GM19438 (cell line): ENCODE data around the gene GPD1.
A peak's percentile ranks its signal among the peaks of the same experiment; 100 is the strongest.

Source experiments
- ATAC-seq: cut with Tn5 transposase; IDR thresholded peaks from one replicate; pipeline ENCODE4 v1.9.1; 2021; ENCODE audit warnings: low read depth; ENCODE audit not compliant: unreplicated experiment

Gene GPD1

GRCh38 chr12:50099302-50100008 is 4.4 kb upstream of the GPD1 start:
- ATAC-seq, result no peak

- ATAC-seq, result no peak
These were observed 3.2 kb upstream of the GPD1 start for GRCh38 chr12:50100561-50100960.

GRCh38 chr12:50101663-50102062 is 2.1 kb upstream of the GPD1 start:
- ATAC-seq, result no peak

- no peak for ATAC-seq
These were observed 1.7 kb upstream of the GPD1 start for GRCh38 chr12:50102131-50102531.

DNA sequence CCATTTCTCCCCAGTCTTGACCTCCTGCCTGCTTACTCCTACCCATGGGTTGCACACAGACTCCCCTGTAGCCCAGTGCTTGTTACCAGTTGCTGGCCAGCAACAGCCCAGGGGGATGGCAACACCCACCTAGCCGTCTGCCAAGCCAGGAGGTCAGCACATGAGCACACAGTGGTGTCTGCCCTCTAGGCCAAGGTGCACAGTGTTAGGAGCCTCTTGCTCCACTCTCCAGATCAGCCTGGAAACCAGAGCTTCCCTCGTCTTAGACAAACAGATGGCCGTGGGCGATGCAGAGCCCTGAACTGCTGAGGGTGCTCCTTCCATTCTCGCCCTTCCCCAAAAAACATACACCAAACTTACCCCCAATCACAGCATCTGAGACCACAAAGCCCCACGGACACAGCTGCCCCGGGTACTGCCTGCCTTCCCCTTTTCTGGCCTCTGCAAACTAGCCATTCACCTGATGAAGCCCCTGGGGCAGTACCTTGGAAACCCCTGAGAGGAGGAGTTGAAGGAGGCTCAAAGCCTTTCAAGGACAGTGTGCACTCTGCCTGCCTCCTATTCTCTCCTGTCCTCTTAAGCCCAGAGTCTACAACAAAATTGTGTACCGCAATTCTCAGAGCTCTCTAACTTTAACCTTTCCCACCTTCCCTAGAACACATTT is 1.0 kb upstream of the GPD1 start:
- ATAC-seq, result no peak

DNA sequence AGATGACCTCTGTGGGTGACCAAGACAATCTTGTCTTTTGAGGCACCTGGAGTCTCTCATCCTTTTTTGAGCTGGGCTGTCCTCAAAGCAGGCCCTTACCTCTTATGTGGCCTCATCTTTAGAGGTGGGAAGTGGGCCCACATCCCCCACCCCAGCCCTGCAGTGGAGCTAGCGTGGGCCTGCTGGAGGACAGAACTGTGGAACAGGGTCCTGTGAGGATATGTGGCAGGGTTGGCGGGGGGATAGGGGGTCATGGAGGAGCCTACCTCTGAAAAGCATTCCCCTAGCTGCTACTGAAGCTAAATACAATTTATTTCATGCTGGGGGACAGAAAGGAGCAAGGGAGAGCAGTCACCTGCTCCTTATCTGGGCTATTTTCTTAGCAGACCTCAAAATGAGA is 457 bp upstream of the GPD1 start:
- no peak for ATAC-seq

DNA sequence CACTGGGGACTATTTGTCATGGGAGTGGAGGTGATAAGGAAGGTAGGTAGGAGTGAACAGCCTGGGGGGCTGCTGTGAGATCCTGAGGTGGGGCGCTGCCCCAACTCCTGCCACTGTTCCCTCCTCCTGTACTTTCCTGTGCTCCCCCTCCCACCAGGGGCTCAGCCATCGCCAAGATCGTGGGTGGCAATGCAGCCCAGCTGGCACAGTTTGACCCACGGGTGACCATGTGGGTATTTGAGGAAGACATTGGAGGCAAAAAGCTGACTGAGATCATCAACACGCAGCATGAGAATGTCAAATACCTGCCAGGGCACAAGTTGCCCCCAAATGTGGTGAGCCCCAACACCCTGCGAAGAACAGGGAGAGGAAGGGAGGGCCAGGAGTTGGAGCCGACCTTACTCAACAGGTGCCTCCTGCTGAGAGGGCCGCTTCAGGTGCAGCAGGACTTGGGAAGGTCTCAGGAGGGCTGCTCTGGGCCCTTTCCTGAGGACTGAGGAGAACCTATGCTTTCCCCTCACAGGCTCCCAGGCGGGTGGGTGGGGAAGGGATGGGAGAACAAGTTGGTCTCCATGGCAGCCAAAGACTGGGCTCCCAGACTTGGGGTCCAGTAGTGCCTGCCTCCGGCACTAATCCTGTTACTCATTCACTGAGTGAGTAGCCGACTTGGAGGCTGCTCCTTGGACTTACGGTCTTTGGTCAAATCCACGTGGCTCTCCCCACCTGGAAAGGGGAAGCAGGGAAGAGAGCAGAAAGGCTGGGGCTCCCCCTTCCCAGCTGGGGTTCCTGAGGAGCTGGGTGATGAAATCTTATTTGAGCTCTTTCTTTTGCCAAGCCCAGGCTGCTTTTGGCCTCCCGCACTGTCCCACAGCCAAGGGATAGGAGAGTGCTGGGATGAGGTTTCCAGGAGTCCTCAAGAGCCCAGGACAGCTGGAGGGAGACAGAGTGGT is 884 bp downstream of the GPD1 start:
- ATAC-seq, result no peak

DNA sequence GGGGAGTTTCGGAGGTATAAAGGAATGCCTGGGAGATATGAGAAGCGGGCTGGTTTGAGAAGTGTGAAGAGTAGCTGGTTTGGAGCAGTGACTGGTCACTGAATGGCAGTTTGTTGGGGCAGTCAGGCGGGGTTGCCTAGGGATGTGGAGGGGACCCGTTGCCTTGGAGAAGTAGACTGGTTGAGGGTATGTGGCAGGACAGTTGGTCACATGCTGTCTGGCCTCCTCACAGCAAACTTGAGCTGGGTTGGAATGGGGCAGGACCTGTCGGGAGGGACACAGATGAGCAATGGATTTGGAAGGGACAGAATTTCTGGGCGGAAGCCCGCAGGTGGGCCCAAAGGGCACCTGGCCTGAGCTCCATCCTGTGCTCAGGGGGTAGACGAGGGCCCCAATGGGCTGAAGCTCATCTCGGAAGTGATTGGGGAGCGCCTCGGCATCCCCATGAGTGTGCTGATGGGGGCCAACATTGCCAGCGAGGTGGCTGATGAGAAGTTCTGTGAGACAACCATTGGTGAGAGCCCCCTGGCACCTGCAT is 2.2 kb downstream of the GPD1 start:
- no peak for ATAC-seq

DNA sequence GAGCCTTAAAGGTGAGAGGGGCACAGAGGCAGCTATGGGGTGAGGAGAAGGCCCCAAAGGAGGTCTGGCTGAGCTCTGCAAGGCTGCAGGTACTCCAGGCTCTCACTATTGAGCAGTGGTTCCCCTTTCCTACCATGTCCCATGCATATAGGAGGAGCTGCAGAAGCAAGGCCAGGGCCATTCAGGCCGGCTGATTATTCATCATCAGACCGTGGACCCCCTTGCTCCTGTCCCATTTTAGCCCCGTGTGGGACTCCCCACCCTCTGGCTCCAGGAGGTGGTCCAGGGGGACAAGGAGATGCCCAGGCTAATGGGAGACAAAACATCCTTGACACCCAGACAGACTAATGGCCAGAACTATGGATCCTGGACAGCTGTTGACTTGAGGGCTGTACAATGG is 3.1 kb downstream of the GPD1 start:
- ATAC-seq, result no peak

DNA sequence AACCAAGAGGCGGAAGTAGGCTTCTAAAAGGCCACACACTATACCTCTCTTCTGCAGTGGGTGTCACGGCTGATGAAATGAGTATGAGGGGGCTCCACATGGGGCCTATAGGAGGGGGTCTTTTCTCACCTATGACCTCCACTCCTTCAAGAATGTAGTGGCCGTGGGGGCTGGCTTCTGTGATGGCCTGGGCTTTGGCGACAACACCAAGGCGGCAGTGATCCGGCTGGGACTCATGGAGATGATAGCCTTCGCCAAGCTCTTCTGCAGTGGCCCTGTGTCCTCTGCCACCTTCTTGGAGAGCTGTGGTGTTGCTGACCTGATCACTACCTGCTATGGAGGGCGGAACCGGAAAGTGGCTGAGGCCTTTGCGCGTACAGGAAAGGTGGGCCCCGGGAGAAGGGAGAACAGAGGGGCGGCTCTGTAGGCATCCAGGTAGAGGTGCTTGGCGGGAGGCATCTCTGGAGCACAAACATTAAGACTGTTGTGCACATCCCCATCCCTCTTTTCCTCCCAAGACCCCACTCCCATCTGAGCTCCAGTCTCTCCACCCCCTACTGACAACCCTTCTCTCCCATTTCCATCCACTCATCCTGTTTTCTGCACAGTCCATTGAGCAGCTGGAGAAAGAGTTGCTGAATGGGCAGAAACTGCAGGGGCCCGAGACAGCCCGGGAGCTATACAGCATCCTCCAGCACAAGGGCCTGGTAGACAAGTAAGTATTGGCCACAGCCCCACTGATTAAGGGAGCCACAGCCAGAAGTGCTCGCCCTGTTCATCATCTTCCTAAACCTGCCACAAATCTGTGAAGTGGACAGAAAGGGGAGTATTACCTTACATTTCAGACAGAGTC is 3.8 kb downstream of the GPD1 start:
- ATAC-seq, result no peak

- no peak for ATAC-seq
These were observed 5.5 kb downstream of the GPD1 start for GRCh38 chr12:50109319-50109718.

GRCh38 chr12:50110127-50110761 is 6.4 kb downstream of the GPD1 start:
- no peak for ATAC-seq

DNA sequence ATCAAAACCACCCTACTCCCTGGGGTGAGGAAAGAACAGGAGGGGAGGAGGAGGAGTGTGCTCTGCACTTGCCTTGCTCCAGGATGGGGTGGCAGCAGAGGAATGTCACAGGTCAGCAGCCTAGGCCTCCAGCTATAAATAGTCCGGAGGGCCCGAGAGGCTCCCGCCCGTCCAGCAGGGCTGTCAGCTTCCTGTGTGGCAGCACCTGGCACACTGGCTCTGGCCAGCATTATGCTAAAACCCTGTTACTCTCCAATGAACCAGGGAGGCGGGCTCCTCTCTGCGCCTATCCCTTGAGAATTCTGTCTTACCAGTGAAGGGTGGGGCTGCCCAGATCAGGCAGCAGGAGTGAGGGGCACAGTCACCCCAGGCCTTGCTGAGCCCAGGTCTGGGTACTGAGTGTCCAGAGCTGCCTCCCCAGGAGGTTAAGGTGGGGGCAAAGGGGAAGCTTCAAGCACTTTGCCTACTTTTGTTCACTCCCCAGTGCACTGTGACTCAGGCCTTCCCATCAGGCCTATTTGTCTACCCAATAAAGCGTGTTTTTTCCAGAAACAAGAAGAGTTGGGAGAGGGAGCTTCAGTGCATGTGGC is 7.0 kb downstream of the GPD1 start:
- no peak for ATAC-seq

GRCh38 chr12:50111395-50111692 is 7.5 kb downstream of the GPD1 start:
- ATAC-seq, result no peak

DNA sequence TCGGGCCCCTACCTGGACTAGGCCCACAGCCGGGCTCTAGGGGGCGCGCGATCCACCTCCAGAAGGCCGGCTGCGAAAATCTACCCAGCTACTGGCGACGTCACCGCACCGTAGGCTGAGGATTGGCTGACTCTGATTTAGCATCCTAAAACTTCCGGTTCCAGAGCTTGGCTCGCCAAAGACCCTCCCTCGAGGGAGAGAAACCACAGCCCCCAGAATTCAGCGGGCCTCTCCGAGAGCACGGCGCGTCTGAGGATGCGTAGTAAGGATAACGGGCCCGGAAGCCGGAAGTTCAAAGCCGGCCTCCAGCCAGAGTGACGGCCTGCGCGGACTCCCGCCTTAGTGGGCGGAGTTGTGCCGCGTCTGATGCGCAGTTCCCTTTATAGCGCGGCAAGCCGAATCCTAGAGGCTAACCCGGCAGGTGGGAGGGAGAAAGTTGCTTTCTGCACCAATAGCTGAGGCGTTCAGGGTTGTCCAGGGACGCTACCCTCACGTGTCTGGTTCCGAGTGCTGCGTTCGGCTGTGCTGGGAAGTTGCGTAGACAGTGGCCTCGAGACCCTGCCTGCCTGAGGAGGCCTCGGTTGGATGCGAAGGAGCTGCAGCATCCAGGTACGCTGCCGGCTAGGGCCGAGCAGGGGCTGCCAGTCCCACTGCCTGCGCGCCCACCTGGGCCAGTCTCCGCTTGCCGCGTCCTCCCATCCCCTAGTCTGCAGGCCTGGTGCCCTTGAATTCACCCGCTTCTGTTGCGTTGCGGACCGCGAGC is 8.1 kb downstream of the GPD1 start, which contains the start of gene COX14:
Gene COX14 (plus strand): TSS at position 544 of the 763 bp plus-strand sequence. CDS start 7,808 bp downstream, outside the sequence.
- peak; percentile 73 for ATAC-seq

- ATAC-seq, result no peak
These were observed 8.8 kb downstream of the GPD1 start for GRCh38 chr12:50112456-50113218.

DNA sequence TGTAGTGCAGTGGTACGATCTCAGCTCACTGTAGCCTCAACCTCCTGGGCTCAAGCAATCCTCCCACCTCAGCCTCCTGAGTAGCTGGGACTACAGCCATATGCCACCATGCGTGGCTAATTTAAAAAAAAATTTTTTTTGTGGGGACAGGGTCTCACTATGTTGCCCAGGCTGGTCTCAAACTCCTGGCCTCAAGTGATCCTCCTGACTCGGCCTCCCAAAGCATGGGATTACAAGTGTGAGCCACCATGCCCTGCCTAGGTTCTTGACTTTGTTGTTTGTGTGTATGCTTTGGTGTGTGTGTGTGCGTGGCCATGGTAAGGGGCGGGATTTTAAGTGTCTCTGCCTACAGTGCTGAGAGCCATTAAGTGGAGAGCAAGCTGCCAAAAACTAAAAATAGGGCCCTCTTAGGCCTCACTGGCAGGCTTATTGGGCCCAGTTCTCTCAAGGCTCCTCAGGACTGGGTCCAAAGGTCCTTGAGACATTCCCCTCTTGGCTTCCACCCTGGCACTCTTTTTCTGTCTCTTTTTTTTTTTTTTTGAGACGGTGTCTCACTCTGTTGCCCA is 13.3 kb downstream of the GPD1 start:
- ATAC-seq, result no peak

DNA sequence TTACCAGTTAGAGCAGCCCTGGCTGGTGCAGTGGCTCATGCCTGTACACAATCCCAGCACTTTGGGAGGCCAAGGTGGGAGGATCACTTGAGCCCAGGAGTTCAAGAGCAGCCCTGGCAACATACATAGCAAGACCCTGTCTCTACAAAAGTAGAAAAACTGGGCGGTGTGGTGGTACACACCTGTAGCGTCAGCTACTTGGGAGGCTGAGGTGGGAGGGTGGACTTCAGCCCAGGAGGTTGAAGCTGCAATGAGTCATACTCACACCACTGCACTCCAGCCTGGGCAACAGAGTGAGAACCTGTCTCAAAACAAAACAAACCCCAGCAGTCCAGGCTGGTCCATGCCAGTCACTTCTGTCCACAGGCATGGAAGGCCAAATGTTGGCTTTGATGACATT is 15.6 kb downstream of the GPD1 start:
- ATAC-seq, result no peak
